Retinal pigment epithelial cell (primary cell): ENCODE results near the gene SLC5A1.

Source experiments
- DNase-seq: peaks from one replicate; pipeline ENCODE4 v3.0.0-alpha.2; 2010; ENCODE audit warnings: low read depth
- H3K4me3 ChIP-seq: 2 replicates; pipeline ENCODE4 v1.5.1; 2011; ENCODE audit warnings: mild to moderate bottlenecking, low read length, control low read depth, moderate library complexity
- CTCF ChIP-seq: conservative IDR thresholded peaks from 2 replicates; pipeline ENCODE4 v1.5.1; 2011; ENCODE audit warnings: low read depth, low read length, control low read depth, inconsistent platforms

SLC5A1 gene

DNA sequence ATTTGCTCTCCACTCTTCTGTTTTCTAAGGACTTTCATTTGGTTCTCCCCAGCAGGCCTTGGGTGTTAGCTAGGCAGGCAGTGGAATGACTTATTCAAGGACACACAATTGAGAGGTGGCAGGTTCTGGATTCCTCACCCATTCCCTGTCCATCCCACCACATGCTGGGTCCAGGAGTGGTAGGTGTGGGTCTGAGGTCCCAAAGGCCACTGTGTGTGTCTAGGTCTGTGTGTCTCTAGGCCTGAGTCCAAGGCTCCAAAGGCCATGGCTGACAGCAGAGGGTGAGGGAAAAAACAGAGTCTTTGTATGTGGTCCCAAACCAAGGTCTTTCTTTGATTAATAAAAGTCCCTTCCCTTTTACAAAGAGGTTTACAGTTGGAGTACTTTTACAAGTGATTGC lies 40.8 kb downstream of the SLC5A1 start:
- no peak for DNase-seq
- no peak overlapping the region for H3K4me3 ChIP-seq
- TF ChIP-seq CTCF, result no peak

GRCh38 chr22:32088084-32088483 lies 45.0 kb downstream of the SLC5A1 start:
- H3K4me3 ChIP-seq, result no peak overlapping the region
- no peak for DNase-seq
- no peak for TF ChIP-seq CTCF

DNA sequence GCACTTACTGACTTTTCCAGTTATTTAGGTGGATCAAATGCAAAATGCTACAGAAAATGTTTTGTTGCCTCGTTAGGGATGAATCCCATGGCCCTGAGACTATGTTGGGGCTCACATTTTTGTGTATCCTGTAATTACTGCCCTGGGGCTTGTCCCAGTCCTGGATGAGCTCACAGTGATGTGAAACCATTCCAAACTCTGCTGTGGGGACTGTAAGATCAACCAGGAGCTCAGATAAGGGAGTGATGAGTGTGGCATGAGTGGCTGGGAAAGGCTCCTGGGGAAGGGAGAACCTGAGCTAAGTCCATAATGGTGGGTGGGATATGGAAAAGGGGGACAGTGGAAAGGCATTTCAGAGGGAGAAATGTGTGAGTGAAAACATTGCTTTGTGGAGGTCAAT lies 54.0 kb downstream of the SLC5A1 start:
- DNase-seq, result no peak
- H3K4me3 ChIP-seq, result no peak overlapping the region
- TF ChIP-seq CTCF, result no peak

- no peak for TF ChIP-seq CTCF
- no peak for DNase-seq
- no peak overlapping the region for H3K4me3 ChIP-seq
These were observed 54.9 kb downstream of the SLC5A1 start for GRCh38 chr22:32097881-32098499.

DNA sequence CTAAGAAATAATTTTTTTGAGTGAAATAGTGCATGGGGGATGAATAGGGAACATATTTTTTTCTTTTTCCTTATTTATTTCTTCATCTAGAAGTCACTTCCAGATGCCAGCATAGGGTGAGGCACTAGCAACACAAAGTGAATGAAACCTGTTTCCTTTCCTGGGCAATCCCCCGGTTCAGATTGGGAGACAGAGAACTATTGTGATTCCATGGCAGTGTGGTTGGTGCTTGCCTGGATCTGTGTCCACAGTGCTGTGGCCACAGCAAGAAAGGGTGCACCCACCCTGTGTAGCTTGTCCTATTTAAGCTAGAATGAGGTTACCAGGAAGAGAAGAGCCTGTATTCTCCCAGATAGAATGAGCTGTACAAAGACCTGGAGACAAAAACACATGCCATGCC lies 57.6 kb downstream of the SLC5A1 start:
- no peak for DNase-seq
- no peak overlapping the region for H3K4me3 ChIP-seq
- no peak for TF ChIP-seq CTCF

DNA sequence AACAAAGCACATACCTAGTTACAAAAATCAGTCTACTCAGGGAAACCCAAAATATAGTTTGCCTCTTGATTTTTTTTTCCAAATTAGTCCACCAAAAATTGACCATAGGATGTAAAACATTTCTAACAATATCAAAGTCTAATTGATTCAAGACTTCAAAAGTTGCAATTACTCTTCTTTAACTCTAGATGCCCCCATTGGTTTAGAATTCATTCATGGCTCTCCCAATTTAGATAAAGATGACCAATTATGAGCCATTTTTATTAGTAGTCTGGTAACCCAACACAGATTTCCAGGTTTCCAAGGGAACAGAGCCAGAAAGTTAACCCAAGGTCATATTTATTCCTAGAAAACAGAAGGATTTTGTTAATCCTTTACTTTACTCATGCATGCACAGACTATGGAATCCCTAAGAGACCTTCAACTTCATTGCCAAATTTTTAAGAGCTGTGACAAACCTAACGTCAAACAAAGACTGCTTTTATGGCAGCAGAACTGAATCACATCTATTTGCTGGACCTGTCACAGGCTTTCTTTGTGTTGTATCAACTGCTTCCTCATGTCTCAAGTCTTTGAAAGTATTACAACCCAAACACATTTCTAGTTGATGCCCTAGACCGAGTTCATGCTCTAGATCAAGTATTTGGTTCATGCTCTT lies 60.7 kb downstream of the SLC5A1 start:
- DNase-seq, result no peak
- TF ChIP-seq CTCF, result no peak

GRCh38 chr22:32106930-32107329 lies 63.9 kb downstream of the SLC5A1 start:
- no peak for TF ChIP-seq CTCF
- no peak overlapping the region for H3K4me3 ChIP-seq
- DNase-seq, result no peak

More for the DNA sequence above, 60.7 kb downstream of the SLC5A1 start:
- H3K4me3 ChIP-seq, result no peak overlapping the region
